Measurements from ENCODE around the gene LTN1.
A peak's percentile ranks its signal among the peaks of the same experiment; 100 is the strongest.
"Not testable (repeated sequence)": the region's sequence is repeated elsewhere in the genome, so short reads cannot be mapped to it uniquely, and the experiment has no call there.

LTN1 gene

DNA sequence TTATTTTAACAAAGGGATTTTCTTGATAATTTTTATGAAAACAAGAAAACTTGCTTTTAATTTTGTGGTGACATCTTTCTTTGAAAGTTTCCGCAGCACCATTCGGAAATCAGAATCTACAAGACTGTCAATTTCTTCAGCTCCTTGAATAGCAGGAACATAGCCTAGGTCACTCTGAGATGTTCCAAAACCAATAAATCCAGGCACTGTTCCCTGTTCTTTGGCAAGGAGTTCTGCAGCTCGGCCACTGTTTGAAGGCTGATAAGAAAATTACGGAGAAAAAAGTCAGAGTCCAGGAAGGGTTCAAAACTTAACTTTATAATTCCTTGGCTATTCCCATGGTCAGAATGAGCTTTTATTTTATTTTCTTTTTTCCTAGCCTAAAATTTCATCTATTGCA is 6.0 kb downstream of the LTN1 start:
- no peak for DNase-seq

DNA sequence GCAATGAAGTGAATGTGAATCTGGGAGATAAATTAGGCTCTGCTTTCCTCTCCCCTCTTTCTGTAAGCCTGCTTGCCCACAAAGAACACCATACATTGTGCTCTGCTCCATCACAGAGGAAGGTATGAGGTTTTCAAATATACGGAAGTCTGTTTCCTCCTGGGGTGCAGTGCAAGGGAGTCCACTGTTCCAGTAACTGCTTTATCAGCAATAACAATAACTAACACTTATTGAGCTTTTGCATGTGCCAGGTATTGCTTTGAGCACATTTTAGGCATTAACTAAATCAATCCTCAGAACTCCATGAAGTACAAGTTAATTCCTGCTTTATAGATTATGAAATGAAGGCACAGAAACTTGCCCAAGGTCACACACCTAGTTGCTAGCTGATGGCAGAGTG is 10.0 kb downstream of the LTN1 start:
- no peak for DNase-seq

DNA sequence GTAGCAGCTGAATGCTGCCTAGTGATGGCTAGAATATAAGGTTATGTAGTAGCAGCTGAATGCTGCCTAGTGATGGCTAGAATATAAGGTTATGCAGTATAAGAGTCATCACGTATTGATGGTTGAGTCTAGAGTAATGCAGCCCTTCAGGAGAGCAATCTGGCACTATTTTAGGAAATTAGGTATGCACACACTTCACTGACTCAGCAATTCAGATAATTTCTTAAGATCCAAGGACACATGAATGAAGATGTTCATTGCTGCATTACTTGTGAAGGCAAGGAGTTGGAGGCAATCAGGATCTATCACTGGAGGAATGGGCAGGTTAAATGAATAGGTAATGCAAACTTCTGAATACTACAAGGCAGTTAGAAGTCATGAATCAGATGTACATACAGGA is 13.6 kb downstream of the LTN1 start:
- DNase-seq: no peak

DNA sequence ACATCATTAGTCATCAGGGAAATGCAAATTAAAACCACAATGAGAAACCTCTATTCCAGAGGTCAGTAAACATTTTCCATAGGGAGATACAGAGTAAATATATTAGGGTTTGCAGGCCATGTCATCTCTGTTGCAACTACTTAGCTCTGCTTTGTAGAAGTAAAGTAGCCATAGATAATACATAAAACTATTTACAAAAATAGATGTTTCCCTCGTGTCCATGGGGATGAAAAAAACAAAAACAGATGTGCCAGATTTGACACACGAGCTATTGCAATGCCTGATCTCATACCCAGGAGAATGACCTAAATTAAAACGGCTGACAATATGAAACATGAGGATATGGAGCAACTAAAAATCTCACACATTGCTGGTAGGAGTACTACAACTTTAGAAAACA is 17.3 kb downstream of the LTN1 start:
- no peak for DNase-seq

DNA sequence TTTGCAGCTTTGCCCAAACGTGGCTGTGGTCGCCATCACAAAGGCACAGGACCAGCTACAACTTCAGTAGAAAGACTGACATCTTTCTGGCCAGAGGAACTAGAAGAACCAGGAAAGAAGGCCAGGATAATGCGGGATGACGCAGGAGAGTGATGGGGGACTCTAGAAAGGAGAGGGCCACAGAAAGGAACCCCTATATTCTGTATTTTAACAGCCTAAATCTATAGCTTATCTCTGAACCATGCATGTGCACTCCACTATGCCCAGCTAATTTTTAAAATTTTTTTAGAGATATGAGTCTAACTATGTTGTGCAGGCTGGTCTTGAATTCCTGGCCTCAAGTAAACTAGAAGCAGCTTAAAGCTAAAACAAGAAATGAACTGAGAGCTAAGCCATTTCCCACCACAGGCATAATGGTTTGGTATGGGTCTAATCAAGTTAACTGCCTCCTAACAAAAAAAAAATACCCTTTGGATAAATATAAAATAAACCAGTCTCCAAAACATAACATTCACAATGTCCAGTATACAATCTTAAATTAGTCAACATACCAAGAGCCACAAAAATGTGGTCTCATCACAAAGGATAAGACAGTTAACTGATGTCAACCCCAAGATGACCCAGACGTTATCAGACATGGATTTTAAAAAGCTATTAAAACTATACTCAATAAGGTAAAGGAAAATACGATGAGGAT is 18.0 kb downstream of the LTN1 start:
- no peak for DNase-seq

DNA sequence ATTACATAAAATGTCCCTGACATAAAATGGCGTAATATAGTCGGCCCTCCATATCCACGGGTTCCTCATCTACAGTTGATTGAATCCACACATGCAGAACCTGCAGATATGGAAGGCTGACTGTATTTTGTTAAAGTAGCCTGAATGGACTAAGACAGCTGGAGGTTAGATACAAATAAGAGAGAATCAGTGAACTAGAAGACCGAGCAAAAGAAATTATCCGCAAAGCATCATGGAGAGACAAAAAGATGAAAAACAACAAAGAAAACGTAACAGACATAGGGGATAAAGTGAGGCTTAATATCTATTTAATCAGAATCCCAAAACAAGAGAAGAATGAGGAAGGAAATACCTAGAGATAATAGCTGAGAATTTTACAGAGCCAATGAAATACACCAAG is 20.3 kb downstream of the LTN1 start:
- DNase-seq: no peak

DNA sequence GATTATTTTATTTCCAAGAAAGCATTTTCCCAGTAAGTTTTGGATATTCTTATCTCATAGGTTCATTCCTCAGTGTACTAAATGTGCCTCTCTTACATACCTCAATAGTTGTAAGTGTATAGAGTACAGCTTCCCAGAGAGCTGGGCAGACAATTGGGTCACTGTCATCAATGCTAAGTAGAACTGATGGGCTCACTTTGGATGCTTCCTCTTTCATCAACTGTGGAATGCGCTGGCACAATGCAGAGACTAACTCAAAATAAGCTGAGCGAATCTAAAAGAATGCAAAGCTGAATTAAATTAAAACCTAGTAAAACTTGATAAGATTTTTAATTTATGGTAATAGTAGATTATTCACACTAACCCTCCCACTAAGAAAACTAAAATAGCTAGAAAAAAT is 21.5 kb downstream of the LTN1 start:
- no peak for DNase-seq

DNA sequence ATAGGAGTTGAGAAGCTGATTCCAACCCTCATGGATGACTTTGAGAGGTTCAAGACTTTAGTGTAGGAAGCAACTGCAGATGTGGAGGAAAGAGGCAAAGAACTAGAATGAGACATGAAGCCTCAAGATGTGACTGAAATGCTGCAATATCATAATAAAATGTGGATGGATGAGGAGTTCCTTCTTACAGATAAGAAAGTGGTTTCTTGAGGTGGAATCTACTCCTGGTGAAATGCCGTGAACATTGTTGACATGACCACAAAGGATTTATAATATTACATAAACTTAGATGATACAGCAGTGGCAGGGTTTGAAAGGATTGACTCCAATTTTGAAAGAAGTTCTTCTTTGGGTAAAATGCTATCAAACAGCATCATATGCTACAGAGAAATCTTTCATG is 28.8 kb downstream of the LTN1 start:
- DNase-seq: no peak

DNA sequence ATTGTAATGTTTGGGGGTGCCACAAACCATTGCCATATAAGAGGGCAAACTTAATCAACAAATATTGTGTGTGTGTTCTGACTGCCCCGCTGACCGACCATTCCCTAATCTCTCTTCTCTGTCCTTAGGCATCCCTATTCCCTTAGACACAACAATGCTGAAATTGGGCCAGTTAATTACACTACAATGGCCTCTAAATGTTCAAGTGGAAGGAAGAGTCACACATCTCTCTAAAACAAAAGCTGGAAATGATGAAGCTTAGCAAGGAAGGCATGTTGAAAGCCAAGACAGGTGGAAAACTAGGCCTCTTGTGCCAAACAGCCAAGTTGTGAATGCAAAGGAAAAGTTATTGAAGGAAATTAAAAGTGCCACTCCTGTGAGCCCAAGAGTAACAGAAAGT is 30.2 kb downstream of the LTN1 start:
- DNase-seq: no peak

DNA sequence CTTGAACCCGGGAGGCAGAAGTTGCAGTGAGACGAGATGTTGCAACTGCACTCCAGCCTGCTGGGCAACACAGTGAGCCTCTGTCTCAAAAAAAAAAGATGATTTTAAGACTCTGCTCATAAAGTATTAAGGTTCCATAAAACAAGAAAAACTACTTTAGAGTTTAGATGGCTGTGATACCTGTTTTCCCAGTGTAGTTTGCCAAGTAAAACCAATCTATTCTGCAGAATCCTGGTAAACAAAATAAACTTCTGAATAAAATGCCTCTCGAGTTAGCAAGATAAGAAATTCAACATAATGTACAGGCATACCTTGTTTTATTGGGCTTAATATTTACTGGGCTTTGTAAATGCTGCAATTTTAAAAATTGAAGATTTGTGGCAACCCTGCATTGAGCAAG is 30.8 kb downstream of the LTN1 start:
- DNase-seq: no peak

DNA sequence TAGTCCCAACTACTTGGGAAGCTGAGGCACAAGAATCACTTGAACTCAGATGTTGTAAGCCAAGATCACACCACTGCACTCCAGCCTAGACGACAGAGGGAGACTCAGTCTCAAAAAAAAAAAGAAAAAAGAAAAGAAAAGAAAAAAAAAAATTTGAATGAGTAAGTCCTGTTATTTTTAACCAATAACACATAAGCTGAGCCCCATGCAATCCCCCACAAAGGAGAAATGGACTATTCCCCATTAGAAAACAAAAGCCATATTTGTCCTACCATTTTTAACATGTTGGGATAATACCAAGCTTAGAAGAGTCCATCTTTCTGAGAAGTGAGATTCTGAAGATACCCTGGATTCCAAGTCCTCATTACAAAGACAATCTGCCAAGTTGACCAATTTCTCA is 32.4 kb downstream of the LTN1 start:
- DNase-seq: no peak

DNA sequence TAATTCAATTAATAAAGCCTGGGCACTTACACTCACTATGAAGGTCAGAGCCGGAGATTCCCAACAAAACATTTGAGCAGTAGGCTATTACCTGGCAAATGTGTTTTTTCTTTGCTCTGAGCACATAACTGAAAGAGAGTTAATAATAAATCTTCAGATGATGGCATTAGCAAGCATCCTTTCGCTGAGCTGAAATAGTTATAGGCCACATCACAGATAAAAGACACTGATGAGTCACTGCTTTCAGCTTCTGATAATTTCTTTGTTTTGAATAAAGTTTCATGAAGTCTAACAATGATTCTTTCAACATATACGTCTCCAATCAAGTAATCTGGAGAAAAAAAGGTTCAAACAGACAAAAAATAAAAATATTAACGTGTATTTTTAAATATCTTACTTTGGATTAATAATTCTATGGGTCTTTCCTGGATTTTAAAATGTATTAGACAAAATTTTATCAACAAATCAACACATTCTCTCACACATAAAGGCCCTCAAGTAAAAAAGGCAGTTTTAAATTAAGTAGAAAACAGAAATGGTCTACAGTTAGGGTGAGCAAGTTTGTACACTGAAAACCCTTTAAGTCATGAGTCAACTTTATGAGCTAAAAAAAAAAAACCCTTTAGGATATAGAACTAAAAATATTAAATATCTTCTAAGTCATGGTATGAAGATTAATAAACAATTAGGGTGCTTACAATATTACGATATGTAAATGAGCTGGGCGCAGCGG is 33.1 kb downstream of the LTN1 start:
- no peak for DNase-seq

DNA sequence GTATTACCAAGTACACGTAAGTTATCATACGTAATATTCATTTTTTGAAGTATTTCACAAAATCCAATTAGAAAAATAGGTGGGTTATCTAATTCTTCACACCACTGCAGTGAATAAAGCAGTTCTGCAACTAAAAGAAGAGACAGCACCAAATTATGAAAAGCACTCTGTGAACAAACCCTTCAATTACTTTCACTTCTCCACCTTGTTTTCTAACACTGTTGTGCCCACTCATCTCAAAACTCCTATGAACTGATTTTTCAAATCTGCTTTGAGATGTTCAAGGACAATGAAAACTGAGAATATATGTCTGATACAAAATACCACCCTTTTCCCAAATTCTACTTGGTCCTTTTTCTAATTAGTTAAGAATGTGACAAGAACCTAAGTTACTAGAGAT is 39.4 kb downstream of the LTN1 start:
- no peak for DNase-seq

DNA sequence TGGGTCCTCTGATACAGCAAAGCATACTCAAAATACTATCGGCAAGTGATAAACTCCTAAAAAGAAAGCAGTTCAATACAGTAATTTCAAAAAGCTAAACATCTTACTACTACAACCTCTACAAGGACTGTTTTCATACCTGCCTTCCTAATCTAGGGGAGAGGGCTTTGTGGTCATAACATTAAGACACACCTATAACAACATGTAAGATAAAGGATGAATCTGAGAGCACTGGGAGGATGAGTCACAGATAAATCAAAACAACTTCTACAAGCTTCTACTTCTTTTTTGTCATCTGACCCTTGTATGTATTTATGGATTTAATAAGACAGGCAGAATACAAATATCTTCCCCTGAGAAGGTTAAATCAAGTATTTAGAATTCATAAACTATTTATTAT is 40.0 kb downstream of the LTN1 start:
- DNase-seq: no peak

DNA sequence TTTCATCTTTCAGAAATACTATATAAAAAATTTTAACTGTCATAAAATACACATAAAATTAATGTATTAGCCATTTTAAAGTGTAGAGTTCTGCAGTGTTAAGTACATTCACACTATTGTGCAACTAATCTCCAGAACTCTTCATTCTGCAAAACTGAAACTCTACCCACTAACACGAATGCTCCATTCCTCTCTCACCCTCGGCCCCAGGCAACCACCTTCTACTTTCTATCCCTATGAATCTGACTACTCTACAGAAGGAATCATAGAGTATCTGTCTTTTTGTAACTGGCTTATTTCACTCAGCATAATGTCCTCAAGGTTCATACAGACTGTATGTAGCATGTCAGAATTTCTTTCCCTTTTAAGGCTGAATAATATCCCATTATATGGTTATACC is 43.4 kb downstream of the LTN1 start:
- peak; percentile 5 for DNase-seq

DNA sequence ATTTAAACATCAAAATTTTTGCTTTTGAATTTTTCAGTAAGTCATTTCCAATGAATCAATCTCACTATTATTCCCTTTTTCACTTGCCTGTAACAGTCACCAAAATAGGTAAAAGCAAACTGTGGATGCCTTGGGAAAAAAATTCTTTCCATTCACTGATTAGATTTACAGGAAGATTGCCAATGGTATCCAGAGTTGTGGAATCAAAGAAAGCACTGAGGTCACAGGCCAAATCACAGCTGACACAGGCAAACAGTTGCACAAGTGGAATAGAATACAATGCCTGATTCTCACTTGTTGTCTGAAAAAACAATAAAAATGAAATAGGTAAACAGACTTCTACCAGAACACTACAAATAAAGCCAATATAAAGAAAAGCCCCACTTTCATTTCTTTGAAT is 48.4 kb downstream of the LTN1 start:
- no peak for DNase-seq

DNA sequence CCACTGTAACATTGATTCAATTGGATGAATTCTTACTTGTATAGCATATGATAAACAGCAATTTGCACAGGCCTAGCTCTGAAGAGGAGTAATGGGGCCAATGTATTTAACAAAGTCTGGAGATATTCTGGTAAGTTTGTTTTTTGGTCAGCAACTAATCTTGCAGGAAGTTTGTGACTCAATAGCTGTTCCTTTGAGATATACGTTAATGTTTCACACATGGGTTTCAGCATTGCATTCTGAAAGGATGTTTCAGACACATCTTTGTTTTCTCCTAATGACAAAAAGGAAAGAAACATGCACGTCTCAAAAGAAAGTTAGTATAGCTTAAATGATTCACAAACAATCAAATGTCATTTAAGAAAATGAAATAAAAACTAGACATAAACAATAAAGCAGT is 49.0 kb downstream of the LTN1 start:
- no peak for DNase-seq

DNA sequence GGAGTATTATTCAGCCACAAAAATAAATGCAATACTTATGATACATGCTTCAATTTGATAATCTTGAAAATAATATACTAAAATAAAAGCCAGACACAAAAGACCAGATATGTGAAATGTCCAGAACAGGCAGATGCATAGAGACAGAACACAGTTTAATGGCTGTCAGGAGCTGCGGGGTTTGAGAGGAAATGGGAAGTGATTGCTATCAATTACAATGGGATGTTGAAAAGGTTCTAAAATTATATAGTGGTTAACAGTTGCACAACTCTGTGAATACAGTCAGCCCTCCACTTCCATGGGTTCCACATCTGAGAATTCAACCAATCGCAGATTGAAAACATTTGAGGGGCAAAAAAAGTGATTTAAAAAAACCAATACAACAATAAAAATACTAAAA is 54.0 kb downstream of the LTN1 start:
- no peak for DNase-seq

DNA sequence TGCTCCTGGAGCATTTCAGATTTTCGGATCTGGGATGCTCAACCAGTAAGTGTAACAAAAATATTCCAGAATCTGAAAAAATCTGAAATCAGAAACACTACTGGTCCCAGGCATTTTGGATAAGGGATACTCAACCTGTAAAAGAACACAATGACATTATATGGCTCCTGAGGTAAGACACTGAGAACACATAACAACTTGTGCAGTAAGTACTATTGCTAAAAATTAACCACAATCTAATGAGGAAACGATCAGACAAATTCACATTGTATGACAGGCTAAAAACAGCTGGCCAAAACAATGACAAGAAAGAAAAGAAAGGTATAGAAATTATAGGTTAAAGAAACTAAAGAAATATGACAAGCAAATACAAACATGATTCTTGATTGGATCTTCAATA is 54.9 kb downstream of the LTN1 start:
- DNase-seq: no peak

DNA sequence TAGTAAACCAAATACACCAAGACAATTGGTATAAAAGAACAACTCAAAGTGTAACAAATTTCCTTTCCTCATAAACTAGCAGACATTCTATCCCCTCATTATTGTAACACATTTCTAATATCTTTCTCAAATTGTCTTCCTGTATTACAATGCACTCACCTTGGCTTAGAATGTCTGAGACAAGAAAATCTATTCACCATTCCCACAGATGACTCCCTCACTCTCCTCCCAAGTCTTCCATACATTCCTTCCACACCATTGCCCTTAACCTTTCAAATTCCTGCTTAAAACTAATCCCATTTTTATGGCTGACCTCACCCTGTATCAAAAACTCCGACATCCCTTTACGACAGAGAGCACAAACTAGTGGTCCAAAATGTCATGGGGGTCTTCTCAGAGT is 56.0 kb downstream of the LTN1 start:
- no peak for DNase-seq

DNA sequence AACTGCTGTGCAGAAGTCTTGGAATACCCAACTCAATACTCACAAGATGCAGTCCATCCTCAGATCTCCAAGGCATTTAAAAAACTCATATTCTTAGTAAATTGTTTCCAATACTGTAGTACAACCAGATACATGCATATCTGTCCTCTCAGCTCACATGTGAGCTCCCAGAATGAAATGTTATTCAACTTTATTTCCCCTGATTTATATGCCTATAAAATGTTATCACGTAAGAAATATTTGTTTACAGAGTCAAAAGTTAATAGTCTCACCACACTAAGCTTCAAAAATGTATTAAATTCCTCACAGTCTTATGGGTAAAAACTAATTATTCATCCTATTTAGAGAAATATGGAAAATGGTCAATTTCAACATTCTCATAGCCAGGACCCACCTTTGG is 56.6 kb downstream of the LTN1 start:
- DNase-seq: no peak

DNA sequence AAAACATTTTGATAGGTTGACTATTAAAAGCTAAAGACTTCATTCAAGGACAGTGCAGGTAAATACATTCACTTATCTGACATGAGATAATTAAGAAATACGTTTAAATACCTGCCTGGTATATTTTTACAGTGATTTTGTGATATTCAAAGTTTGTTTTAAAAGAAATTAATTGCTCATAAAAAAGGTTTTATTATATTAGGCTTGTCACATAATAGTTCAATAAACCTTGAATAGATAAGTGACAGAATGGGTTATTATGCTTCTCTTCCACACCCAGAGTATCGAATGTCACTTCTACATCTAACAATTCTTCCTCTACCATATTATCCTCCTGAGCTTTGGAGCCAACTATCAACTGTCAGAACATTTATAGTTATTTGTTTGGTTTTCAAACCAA is 60.0 kb downstream of the LTN1 start:
- no peak for DNase-seq

DNA sequence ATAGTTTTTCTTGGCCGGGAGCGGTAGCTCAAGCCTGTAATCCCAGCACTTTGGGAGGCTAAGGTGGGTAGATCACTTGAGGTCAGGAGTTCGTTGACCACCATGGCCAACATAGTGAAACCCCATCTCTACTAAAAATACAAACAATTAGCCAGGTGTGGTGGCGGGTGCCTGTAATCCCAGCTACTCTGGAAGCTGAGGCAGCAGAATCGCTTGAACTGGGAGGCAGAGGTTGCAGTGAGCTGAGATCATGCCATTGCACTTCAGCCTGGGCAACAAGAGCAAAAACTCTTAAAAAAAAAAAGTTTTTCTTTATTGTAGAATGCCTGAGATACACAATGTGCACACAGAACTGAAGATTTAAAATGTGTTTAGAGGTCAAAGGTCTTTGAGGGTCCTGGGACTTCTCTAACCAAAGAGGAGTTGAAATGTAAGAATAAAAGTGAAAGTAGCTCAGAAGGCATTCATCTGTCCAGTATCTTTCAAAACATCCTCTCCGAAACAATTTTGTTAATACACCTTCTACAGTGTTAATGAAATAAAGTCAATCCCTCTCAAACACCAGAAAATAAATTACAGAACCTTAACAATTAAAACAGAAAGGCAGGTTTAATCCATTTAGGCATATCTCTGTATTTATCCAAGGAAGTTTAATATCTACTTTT is 60.8 kb downstream of the LTN1 start:
- DNase-seq: not testable (repeated sequence)
